ENCODE measurements around the gene ADGRB2. TPM values are rescaled to one million over a fixed set of nuclear protein-coding genes. Genes with fewer than 3 reads are reported as not detected.

ADGRB2 gene
- total RNA-seq, 1 experiment from 2014 or later: 10.9 TPM

DNA sequence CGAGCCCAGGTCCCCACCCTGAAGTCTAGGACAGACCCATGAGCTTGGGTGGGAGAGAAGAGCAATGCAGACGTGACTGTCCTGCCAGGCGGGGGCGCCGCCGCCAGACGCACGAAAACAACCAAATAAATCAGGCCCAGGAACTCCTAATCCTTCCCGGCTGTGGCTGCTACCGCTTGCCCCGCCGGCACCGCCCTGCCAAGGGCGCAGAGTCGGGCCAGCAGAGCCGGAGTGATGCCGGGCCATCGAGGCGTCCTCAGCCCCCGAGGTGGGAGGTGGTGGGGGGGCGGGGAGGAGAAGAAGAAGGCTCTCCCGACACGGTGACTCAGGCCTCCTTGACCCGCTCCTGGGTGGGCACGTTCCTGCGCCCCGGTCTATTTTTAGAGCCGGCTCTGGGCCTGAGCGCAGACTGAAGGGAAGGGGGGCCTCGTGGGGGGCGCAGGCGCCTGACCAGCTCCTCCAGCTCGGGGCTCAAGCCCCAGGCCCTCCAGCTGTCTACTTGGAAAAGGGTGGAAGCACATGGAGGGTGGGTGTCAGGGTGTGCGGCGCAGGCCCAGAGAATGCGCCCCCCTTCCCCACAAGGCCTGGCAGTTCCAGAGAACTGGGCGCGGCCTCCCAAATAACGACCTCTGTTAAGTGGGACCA, 49.6 kb downstream of the ADGRB2 start:
- H3K9me3 Mint-ChIP-seq: no peaks in the 10 kb centered on the region; a peak in 1 of 5 replicates
- H2BK12ac ChIP-seq (ENCODE audit: insufficient read length, low read depth, low read length): no peak overlapping the region
- no CpG with 5 or more reads among the region's 39 CpGs for WGBS (ENCODE audit: extremely low coverage, insufficient read length, low lambda C conversion rate)
- H2BK120ac ChIP-seq (ENCODE audit: low read depth, low read length, poor library complexity, severe bottlenecking): no peak overlapping the region
- H3T11ph ChIP-seq (ENCODE audit: low read length): no peak overlapping the region
- H3K27me3 Mint-ChIP-seq (ENCODE audit: low read depth): peaks cover 17% of the 10 kb centered on the region
- H3K27me3 ChIP-seq (ENCODE audit: insufficient read depth, low read length): no peaks in the 10 kb centered on the region
- H3K14ac ChIP-seq (ENCODE audit: insufficient read depth, low read length): 0 out of 2 replicates have a peak overlapping the region, but pooled peaks have one; percentile 19
- peak overlapping the region; percentile 31 for H3K4me2 ChIP-seq (ENCODE audit: insufficient read depth, insufficient read length, low read length)
- H4K5ac ChIP-seq (ENCODE audit: insufficient read length, low read depth, low read length): no peak overlapping the region
- no peaks in the 10 kb centered on the region for H3K9me3 ChIP-seq (ENCODE audit: control insufficient read depth, low read depth, low read length)
- H2AK5ac ChIP-seq (ENCODE audit: insufficient read length, low read length): no peak overlapping the region
- DNase-seq: peak; percentile 84
- H3K4ac ChIP-seq (ENCODE audit: low read depth, low read length): no peak overlapping the region
- H3K4me1 Mint-ChIP-seq: peaks cover 27 to 30% of the 10 kb centered on the region in 2 experiments
- no peak overlapping the region for H3K18ac ChIP-seq (ENCODE audit: insufficient read length, low read depth, low read length)
- H4K91ac ChIP-seq (ENCODE audit: insufficient read length, low read depth, low read length): no peak overlapping the region
- peak overlapping the region in 2 of 3 experiments; percentile 59 to 66; a peak in 4 of 7 replicates for H3K27ac Mint-ChIP-seq
- H2BK5ac ChIP-seq (ENCODE audit: insufficient read length, low read length): no peak overlapping the region
- no peak overlapping the region for H3K9ac ChIP-seq (ENCODE audit: extremely low read depth, insufficient read length, low read length)
- H4K20me1 ChIP-seq (ENCODE audit: control insufficient read depth, insufficient read depth, insufficient read length): no peaks in the 10 kb centered on the region
- no peak overlapping the region for H3K56ac ChIP-seq (ENCODE audit: insufficient read length, low read depth, low read length)
- H3K36me3 Mint-ChIP-seq (ENCODE audit: insufficient read depth in 1 of 3, low read depth in 3 of 3): no peaks in the 10 kb centered on the region
- no peak overlapping the region for H3K23ac ChIP-seq (ENCODE audit: insufficient read length, low read depth, low read length)
- no peak overlapping the region for H3K27ac ChIP-seq (ENCODE audit: insufficient read length, low read depth, low read length)
- H3K79me2 ChIP-seq (ENCODE audit: insufficient read depth, low read length): no peaks in the 10 kb centered on the region
- H3K79me1 ChIP-seq (ENCODE audit: insufficient read depth, low read depth, low read length, poor library complexity, severe bottlenecking): no peaks in the 10 kb centered on the region
- peak overlapping the region; percentile 75 to 85 for H3K4me3 Mint-ChIP-seq
- TF ChIP-seq, protein P1, sequence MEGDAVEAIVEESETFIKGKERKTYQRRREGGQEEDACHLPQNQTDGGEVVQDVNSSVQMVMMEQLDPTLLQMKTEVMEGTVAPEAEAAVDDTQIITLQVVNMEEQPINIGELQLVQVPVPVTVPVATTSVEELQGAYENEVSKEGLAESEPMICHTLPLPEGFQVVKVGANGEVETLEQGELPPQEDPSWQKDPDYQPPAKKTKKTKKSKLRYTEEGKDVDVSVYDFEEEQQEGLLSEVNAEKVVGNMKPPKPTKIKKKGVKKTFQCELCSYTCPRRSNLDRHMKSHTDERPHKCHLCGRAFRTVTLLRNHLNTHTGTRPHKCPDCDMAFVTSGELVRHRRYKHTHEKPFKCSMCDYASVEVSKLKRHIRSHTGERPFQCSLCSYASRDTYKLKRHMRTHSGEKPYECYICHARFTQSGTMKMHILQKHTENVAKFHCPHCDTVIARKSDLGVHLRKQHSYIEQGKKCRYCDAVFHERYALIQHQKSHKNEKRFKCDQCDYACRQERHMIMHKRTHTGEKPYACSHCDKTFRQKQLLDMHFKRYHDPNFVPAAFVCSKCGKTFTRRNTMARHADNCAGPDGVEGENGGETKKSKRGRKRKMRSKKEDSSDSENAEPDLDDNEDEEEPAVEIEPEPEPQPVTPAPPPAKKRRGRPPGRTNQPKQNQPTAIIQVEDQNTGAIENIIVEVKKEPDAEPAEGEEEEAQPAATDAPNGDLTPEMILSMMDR (conservative IDR thresholded peaks at IDR 0.05): peak; percentile 66
- H3K23me2 ChIP-seq (ENCODE audit: insufficient read length, low read depth, low read length, poor library complexity, severe bottlenecking): peaks cover 8% of the 10 kb centered on the region
- H4K8ac ChIP-seq (replicated peaks; ENCODE audit: insufficient read length, low read depth, low read length): no peak overlapping the region
- H2BK20ac ChIP-seq (ENCODE audit: low read depth, low read length, poor library complexity, severe bottlenecking): no peak overlapping the region
- no peak overlapping the region for H2BK15ac ChIP-seq (ENCODE audit: low read depth, low read length)
- peaks cover 3% of the 10 kb centered on the region; the same call in 1 of the 2 replicates for H3K4me1 ChIP-seq (ENCODE audit: insufficient read depth, low read length)
- H2AFZ ChIP-seq (ENCODE audit: low read length): no peak overlapping the region
